Neural cell (in vitro differentiated cells): ENCODE data around the gene TMEM115.

ENCODE experiments used
- CTCF ChIP-seq: fragments of 450-650 bp; IDR thresholded peaks from 2 replicates; pipeline ENCODE4 v1.5.1; 2014; ENCODE audit warnings: antibody characterized with exemption, mild to moderate bottlenecking, moderate library complexity; ENCODE audit not compliant: poor library complexity, severe bottlenecking
- EP300 ChIP-seq: fragments of 450-650 bp; conservative IDR thresholded peaks from 2 replicates; pipeline ENCODE4 v1.6.1; 2014; ENCODE audit warnings: antibody characterized with exemption, mild to moderate bottlenecking, moderate library complexity; ENCODE audit not compliant: poor library complexity, severe bottlenecking
- EZH2 ChIP-seq: fragments of 200-600, 300-800 bp; shearing (Covaris generic), sonication (generic); IDR thresholded peaks from 2 replicates; pipeline ENCODE4 v1.6.1; 2014; ENCODE audit warnings: antibody characterized with exemption, low read length, borderline replicate concordance, mild to moderate bottlenecking; ENCODE audit not compliant: insufficient read depth, poor library complexity, severe bottlenecking
- MXI1 ChIP-seq: fragments of 450-650 bp; conservative IDR thresholded peaks from 2 replicates; pipeline ENCODE4 v1.6.1; 2014; ENCODE audit warnings: antibody characterized with exemption, mild to moderate bottlenecking; ENCODE audit not compliant: poor library complexity, severe bottlenecking
- RAD21 ChIP-seq: fragments of 450-650 bp; conservative IDR thresholded peaks from 2 replicates; pipeline ENCODE4 v1.6.1; 2014; ENCODE audit warnings: antibody characterized with exemption, mild to moderate bottlenecking, moderate library complexity
- REST ChIP-seq: IDR thresholded peaks from 2 replicates; pipeline ENCODE4 v1.6.1; 2012; ENCODE audit warnings: borderline replicate concordance

- no peak for TF ChIP-seq EZH2
- TF ChIP-seq CTCF, result no peak
- TF ChIP-seq REST, result no peak
- no peak for TF ChIP-seq MXI1
- TF ChIP-seq RAD21, result no peak
- no peak for TF ChIP-seq EP300
Measured at GRCh38 chr3:50322386-50323091, 36.8 kb downstream of the TMEM115 start, which contains the start of gene HYAL2.
